Measurements from ENCODE around the gene CCT6B.

Gene CCT6B

DNA sequence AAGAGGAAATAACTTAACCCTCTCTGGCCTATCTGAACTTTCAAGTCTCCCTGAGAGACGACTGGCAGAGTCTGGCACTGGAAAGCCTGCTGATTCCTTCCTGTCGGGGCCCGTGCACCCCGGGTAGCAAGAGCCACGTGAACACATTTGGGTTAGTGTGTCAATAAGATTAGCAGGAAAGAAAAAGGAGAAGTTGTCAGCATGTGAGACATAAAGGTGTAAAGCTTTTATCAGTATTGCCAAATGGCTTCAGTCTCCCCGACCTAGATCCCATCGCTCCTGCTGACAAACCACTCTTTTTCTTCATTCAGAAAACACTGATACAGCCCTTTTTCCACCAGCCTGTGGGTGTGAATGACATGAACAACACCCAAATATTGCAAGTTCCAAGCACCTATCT lies 74.4 kb downstream of the CCT6B start:
- H3K9me3 Mint-ChIP-seq, result peaks cover 2% of the 10 kb centered on the region
- H3K27me3 Mint-ChIP-seq (ENCODE audit: low read depth), result peaks cover 74% of the 10 kb centered on the region
- no peak overlapping the region for H3K4me3 Mint-ChIP-seq
- H3K27ac Mint-ChIP-seq, result no peak overlapping the region
- H3K36me3 Mint-ChIP-seq (ENCODE audit: low read depth), result no peaks in the 10 kb centered on the region
- TF ChIP-seq, protein P1, sequence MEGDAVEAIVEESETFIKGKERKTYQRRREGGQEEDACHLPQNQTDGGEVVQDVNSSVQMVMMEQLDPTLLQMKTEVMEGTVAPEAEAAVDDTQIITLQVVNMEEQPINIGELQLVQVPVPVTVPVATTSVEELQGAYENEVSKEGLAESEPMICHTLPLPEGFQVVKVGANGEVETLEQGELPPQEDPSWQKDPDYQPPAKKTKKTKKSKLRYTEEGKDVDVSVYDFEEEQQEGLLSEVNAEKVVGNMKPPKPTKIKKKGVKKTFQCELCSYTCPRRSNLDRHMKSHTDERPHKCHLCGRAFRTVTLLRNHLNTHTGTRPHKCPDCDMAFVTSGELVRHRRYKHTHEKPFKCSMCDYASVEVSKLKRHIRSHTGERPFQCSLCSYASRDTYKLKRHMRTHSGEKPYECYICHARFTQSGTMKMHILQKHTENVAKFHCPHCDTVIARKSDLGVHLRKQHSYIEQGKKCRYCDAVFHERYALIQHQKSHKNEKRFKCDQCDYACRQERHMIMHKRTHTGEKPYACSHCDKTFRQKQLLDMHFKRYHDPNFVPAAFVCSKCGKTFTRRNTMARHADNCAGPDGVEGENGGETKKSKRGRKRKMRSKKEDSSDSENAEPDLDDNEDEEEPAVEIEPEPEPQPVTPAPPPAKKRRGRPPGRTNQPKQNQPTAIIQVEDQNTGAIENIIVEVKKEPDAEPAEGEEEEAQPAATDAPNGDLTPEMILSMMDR (IDR thresholded peaks at IDR 0.05; ENCODE audit: unreplicated experiment in 3 of 3), result no peak
- no peaks in the 10 kb centered on the region for H3K4me1 Mint-ChIP-seq

DNA sequence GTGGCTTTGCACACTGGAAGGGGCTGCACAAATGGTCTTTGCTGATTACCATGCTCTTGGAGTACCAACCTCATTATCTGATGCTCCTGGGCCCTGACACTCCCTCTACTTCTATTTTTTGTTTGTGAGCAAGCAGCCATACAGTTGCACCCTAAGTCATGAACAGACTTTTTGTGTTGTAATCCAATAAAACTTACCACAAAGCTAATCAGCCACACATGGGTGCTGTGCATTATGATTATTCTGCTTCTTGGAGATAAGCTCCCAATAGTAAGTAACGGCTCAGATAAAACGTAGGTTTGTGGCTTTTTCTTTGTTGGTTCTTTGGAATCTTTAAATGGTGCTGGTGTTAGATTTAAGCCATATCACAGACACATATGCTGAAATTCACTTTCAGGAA lies 76.2 kb downstream of the CCT6B start:
- TF ChIP-seq, protein P1 (IDR thresholded peaks at IDR 0.05; ENCODE audit: unreplicated experiment in 3 of 3), result no peak
- H3K4me1 Mint-ChIP-seq, result no peaks in the 10 kb centered on the region
- H3K9me3 Mint-ChIP-seq, result peaks cover 5% of the 10 kb centered on the region
- no peak overlapping the region for H3K4me3 Mint-ChIP-seq
- H3K36me3 Mint-ChIP-seq (ENCODE audit: low read depth), result no peaks in the 10 kb centered on the region
- H3K27me3 Mint-ChIP-seq (ENCODE audit: low read depth), result peaks cover 76% of the 10 kb centered on the region
- no peak overlapping the region for H3K27ac Mint-ChIP-seq

DNA sequence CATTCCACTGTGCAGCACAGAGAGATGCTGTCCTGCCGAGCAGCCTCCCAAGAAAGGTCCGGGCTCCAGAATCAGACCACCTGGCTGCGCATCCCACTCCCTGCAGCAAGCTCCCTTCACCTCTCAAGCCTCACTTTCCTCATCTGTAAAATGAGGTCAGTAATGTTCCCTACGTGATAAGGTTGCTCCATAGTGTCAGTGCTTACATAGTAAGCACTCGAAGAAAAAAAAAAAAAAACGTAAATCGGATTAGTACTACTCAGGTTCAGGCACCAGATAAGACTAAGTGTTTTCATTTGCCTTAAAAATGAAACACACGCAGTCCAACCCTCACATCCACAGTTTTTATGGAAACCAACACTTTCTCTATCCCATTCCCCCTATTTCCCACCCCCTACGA lies 76.7 kb downstream of the CCT6B start:
- TF ChIP-seq, protein P1 (IDR thresholded peaks at IDR 0.05; ENCODE audit: unreplicated experiment in 3 of 3), result no peak
- Mint-ChIP-seq H3K27me3 (ENCODE audit: low read depth) (peaks cover 75% of the 10 kb centered on the region), H3K4me1 (no peaks in the 10 kb centered on the region), H3K9me3 (peaks cover 7% of the 10 kb centered on the region), H3K27ac (no peak overlapping the region), H3K4me3 (no peak overlapping the region), H3K36me3 (ENCODE audit: low read depth) (no peaks in the 10 kb centered on the region)

DNA sequence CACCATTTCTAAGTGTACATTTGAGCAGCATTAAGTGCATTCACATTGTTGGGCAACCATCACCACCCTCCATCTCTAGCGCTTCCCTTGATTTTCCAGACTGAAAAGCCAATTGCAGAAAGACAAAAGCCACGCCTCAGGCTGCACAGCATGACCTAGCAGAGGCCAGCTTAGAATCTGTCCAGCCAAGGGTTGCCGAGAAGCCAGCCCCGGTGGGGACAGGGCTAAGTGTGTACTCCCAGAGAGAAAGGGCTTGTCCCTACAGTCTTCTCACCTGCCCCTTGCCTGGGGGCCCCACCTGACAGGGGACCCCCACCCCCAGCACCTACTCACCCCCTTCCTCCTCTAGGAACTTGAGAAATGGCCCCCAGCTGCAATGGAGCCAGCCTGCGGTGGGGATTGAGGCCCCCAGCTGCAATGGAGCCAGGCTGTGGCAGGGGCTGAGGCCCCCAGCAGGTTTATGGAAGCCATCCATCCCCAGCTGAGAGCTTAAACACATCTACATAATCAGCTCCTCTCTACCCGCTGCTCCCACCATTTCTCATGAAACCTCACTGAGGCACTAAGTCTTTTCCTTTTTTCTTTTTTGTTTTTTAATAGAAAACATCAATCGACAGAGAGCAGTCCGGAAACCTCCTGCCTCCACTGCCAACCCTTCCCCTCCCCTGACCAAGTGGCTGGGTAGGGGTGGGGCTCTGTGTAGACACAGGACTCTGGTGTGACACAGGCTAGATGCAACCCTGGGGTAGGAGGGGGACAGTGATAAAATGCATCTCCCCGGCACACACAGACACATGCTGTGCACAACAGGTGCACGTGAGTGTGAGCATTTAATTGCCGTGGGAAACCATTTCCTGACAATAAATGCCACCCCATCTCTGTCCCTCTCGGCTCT lies 77.9 kb downstream of the CCT6B start:
- no peaks in the 10 kb centered on the region for H3K36me3 Mint-ChIP-seq (ENCODE audit: low read depth)
- TF ChIP-seq, protein P1 (IDR thresholded peaks at IDR 0.05; ENCODE audit: unreplicated experiment in 3 of 3), result no peak
- peaks cover 10% of the 10 kb centered on the region for H3K4me1 Mint-ChIP-seq
- H3K27me3 Mint-ChIP-seq (ENCODE audit: low read depth), result peaks cover 76% of the 10 kb centered on the region
- H3K4me3 Mint-ChIP-seq, result no peak overlapping the region
- H3K9me3 Mint-ChIP-seq, result peaks cover 8% of the 10 kb centered on the region
- H3K27ac Mint-ChIP-seq, result no peak overlapping the region

DNA sequence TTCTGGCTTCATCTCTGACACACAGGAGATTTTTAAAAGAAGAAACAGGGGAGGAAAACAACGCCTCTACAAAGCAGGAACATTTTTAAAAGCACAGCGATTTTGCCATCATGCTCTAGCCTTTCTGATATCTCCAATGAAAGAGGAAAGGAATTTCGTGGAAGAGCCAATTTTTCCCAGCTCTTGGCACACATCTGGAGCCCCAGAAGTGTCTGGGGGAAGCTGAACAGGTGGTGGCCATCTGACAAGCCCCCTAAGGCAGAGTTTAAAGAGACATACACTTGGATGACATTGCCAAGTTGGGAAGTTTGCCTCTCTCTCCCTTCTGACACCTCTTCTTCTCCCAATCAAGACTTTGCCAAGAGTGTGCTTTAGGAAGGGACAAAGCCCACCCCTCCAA lies 82.1 kb downstream of the CCT6B start:
- H3K27me3 Mint-ChIP-seq (ENCODE audit: low read depth), result peaks cover 47% of the 10 kb centered on the region
- TF ChIP-seq, protein P1 (IDR thresholded peaks at IDR 0.05; ENCODE audit: unreplicated experiment in 3 of 3), result no peak
- peaks cover 26% of the 10 kb centered on the region for H3K4me1 Mint-ChIP-seq
- H3K27ac Mint-ChIP-seq, result peak overlapping the region in 1 of 3 experiments; percentile 59
- H3K36me3 Mint-ChIP-seq (ENCODE audit: low read depth), result no peaks in the 10 kb centered on the region
- H3K4me3 Mint-ChIP-seq, result no peak overlapping the region
- peaks cover 8% of the 10 kb centered on the region for H3K9me3 Mint-ChIP-seq
